GM21423 (cell line): ENCODE measurements around the gene CEP41.

Experiments
- ATAC-seq: cut with Tn5 transposase; IDR thresholded peaks from one replicate; pipeline ENCODE4 v1.9.1; 2021; ENCODE audit warnings: mild to moderate bottlenecking, moderate library complexity; ENCODE audit not compliant: unreplicated experiment

Gene CEP41

DNA sequence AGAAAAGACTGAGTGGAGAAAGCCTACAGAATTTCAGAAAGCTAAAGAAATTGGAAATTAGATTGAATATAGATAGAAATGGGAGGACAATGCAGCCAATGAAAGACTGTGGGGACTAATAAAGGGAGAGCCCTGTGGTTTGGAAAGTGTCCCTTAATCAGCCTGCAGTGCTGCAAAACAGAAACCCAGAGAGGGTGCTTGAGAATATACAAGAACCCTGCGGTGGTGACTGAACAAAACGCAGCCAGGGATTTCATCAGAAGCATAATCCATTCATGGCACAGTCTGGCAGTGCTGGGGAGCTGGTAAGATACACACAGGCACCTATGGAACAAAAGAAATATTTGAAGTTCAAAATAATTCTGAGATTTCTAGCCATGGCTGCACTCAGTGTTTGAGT is 19.1 kb downstream of the CEP41 start:
- no peak for ATAC-seq

DNA sequence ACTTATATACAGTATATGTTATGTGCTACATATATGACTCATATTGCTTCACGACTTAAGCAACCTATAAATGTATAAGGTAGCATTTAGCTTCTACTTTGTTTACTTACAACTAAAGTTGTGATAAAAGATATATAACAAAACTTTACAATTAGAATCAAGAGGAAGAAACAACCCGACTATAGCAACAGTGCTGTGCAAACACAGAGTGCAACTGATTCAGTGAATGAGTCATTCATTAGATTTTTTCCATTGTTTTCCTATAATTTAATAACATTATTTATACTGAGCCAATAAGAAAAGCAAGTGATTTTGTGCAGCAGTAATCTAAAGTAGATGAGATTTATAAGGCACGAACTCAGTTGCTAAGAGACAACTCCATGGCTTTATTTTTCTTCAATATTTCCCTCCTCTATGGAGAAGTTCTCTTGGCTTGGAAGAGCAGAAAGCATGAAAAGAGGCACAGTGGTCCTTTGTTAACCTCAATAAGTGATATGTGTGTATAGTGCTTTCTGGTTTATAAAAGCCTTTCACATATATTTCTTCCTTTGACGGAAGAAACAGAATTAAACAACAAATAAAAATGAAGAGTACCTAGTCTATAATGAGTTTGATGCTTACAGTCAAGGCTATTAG is 19.8 kb downstream of the CEP41 start:
- no peak for ATAC-seq

DNA sequence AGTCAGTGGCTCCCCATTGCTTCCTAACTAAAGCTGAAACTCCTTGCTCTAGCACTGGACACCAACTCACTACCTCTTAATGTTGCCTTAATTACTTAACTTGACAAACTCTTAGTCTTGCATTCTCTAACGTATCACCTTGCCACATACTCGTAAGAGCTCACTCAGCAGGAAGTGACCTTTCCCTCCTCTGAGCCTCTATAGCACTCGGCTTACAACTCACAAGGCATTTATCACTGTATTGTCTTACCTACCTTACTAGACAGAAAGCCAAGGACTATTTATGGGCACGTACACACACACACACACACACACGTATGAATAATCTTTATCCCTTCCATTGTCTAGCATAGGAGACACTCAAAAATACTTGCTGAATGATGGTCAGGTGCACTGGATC is 21.2 kb downstream of the CEP41 start:
- ATAC-seq = no peak

DNA sequence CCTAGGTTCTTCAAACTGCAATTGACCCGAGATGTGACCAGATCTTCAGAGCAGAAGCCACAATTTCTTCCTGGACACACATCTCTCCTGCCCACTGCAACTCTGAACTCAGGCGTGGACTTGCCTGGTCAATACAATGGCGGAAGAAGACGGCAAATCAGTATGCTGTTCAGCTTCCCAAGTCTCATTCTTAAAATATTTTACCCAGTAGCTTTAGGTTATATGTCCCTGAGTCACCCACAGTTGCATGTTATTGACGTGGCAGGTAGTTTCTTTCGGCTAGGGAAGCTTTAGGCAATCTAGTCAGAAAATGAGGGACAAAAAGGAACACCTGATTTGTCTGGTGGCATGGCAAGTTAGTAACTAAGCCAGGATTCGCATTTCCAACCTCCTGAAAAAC is 22.5 kb downstream of the CEP41 start:
- no peak for ATAC-seq

DNA sequence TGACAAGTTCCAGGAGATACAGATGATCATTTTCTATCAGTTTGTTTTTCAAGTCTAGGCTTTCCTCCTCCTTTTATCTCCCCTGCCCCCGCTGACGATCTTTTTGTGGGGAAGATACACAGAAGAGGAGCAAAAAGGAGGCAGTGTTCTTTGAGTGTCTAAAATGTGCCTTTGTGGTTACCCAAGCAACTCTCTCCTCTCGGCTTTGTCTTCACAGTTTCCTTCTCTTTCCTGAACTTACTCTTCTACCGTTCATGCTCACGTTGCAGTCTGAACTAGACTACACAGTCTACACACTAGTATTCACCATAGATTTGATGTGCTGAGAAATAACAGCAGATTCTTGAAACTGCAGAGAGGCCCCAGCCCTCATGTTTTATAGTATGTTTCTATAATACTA is 23.6 kb downstream of the CEP41 start:
- ATAC-seq = no peak

DNA sequence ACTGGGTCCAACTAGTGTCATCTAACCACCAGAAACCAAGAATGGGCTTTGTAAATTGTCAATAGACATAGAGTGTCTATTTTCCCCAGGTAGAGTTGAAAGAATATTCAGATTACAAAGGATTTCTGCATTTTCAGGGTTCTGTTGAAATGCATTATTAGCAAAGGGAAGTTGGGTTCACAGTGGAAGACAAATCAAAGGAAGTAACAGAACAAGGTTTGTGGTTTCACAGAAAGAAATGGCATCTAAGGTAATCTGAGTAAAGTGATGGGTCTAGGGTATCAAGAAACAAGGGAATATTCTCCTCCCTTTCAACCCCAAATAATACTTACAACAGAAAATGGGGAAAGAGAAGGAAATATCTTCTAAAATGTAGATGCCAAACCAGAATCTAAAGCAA is 25.8 kb downstream of the CEP41 start:
- no peak for ATAC-seq

DNA sequence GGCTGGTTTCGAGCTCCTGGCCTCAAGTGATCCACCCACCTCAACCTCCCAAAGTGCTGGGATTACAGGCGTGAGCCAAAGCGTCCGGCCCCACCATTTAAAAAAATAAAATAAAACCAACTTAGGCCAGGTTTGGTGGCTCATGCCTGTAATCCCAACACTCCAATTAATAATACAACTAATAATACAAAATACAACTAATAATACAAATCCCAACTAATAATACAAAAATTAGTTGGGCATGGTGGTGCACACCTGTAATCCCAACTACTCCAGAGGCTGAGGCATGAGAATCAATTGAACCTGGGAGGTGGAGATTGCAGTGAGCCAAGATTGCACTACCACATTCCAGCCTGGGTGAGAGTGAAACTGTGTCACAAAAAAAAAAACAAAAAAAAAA is 27.6 kb downstream of the CEP41 start:
- no peak for ATAC-seq

DNA sequence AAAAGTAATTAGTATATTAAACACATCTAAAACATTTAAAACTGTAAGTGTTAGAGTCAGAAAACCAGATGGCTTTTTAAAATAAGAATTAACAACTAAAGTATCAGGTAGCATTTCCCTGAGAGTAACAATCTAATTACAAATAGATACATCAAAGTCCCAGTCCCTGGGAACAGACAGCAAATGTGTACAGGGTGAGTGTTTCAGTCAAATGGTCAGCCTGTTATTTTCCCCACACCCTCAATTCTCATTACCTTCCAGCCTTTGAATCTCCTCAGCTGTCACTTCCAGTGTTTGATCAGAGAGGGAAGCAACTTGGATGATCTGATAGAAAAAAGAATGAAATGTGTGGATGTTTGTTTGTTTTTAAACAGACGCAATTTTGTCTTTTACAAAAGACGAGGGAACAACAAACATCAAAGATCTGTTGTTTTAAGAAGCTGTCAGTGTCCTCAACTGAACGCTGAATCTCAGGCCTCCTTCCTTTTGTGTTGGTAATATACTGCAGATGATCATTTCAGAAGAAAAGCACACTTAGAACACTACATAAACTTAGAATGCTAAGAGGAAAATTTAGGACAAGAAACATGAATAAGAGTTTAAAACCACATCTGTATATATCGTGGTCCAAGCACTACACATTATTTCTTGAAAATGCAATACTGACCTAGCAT is 29.8 kb downstream of the CEP41 start:
- no peak for ATAC-seq

DNA sequence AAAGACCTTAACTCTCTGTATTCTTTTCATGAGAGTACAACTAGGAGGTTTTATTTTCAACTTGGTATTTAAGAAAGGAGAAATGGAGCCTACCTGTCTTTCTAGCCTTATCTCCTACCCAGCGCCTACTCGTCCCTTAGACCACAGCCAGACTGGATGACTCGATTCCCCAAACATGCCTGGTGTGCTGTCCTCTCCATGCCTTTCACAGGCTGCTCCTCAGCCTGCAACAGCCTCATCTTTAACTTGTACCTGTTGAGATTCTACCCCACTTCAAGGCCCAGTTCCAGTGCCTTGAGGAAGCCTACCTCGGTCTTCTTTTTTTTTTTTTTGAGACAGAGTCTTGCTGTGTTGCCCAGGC is 31.1 kb downstream of the CEP41 start:
- ATAC-seq = no peak

DNA sequence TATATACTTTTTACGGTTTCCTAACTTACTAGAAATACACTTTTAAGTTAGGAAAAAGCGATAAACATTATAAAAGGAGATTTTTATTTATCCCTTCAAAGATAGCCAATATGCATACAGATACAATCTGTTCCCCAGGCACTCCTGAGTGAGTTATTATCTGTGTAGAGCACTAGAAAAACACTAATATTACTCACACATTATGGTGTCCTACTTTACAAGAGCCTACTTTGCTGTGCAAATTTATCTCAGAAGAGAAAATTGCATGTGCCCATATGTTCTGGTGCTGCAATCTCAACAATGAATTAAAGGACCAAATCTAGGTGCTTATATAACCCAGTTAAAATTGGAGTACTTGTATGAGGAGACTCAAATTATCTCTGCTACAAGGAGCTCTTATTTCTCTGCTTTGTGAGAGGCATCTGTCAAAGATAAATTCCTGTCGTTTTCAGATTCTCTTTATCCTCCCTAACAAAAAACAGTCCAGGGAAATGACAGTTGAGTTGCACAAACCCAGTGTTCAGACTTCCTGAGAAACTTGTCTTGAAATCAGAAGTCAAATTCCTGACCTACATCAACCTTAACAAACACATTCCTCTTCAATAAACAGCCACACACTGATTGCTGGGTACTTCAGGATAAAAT is 31.6 kb downstream of the CEP41 start:
- ATAC-seq = no peak

DNA sequence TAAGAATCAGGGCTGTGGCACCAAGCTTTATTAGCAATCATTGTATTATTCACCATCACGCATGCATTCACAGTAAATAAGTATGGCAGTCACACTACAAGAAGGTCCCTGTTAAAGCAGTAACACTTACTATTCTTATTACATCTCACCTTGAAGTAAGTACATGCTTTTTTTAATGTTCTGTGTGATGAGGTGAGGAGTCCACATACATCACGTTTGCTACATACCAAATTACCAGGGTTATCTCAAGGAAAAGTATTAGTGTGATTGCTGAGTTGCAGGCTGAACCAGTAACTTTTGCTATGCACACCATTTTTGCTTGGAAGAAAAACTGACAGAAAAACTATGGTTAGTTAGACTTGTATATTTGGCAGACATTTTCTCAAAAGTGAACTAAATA is 35.8 kb downstream of the CEP41 start:
- ATAC-seq = no peak

DNA sequence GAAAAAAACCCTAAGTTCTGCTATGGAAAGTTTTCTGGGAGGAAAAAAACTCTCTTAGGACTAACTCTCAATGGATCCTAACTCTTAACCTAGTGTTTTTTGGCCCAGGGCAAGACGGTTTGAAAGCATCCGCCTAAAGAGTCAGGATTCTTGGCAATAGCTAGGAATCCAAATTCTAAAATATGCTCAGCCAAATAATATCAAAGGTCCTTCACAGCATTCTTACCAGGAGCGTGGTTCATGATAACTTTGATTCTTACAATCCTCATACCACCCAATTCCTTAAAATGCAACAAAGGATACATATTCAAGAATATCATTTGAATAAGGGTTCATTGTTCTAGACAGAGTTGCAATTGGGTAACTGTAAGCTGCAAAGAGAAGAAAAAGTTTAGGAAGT is 39.2 kb downstream of the CEP41 start:
- no peak for ATAC-seq

DNA sequence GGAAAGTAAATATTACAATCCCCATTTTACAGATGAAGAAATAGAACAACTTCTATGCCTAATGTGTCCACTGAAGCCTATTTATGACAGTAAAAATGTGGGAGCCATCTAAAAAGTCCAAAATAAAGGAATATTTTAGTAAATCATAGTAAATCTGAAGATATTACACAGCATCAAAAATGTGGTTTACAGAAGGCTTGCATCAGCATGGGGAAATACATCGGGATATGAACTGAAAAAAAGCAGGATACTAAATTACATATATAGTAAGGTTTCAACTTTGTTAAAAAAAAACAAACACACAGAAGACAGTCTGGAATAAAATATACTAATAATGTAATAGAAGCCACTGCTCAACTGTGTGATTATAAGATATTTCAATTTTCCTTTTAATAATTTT is 39.7 kb downstream of the CEP41 start:
- no peak for ATAC-seq

DNA sequence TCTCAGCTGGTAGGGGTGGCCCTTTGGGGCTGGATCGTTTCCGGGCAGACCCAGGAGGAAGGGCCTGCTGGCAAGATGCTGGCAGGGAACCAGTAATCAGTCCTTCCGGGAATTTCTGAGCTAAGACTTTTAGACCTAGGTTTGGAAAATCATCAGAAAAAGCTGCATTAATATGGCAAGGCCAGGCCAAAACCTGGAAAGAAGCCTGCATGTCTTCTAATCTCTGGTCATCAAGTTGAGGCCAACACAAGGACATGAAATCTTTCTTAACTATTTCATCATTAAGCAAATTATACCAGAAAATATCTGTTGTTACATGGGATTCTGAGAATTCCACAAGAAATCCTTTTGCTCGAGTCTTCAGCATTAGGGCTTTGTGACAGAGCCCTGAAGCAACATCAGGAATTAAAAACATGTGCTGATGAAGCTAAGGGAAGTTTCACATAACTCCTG is 40.7 kb downstream of the CEP41 start:
- ATAC-seq = no peak

DNA sequence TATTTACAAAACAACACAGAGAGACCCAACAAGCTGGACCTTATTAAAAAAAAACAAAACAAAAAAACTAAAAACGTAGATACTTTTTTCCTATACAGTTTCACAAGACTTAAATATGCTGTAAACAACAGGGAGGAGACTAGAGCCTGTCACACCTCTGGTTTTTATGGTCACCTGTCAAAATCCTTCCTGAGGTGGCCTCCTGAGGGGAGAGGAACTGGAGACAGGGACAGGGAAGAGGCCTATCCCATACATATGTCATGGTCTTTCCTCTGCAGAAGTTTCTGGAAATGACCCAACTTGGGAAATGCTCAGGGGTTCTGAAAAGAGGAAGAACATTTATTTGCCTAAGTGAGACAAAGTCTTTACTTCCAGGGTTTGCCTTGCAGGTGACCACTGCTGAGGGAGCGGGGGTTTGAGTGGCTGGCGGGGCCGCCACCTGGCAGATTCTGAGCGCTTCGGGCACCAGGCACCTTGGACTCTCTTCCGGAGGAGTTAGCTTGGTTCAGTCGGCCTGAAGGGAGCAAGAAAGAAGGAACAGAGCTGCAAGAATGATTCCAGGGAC is 42.2 kb downstream of the CEP41 start:
- ATAC-seq = no peak

DNA sequence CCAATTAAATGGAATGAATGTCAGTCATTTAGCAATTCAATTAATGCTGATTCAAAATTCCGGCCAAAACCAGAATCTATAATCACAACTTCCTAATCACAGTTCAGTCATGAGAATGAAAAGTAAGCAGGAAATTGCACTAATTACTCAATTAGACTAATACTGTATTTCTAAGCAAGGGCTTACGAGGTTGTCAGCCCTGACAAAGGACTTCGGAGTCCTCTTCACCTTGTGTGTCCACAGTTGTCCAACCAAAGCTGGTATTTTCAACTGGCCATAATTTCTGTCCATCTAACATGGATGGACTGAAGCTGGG is 43.1 kb downstream of the CEP41 start:
- ATAC-seq = no peak

DNA sequence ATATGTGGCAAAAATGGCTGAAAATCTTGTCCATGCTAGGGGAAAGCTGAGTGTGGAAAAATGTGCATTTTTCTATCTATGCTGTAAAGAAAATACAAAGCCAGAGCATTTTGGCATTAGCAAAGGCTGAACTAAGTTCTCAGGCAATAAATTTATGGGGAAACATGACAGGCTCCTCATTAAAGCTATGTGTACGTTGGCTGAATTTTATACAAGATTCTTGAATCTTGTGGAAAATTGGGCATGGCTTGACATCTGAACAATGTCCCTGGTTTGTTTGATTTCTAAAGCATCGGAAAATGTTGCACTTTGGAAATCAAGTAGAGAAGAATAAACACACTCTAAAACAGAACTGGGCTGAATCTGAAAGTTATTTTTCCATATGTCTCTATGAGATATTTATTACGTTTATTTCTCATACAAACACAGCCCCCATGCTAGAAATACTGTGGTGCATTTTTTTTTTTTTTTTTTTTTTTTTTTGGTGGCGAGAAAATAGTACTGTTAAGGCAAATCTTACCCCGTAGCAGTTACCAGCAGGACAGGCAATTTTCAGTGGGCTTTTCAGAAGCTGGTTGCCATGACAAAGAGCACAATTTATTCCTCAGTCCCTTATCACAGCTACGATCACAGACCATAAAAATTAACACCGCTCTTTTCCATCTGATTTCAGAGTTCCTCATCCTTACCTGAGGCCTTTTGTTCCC is 43.6 kb downstream of the CEP41 start:
- ATAC-seq = no peak

DNA sequence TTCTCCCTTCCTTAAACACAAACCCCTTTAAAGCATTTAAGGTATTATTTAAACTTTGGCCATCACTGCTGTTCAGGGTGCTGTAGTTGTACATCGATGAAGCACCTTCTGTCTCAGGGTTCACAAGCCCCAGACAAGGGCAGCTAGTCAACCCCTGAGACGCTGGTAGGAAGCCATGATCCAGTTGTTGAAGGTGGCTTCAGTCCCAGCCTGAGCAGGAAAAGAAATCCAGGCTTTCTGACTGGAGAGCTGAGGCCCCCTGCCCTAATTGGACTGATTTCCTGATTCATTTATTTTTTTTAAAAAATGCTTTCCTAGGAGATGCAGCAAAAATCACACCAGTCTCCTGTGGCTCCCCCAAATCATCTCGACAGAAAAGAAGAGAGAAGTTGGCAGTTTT is 44.7 kb downstream of the CEP41 start:
- ATAC-seq = no peak

DNA sequence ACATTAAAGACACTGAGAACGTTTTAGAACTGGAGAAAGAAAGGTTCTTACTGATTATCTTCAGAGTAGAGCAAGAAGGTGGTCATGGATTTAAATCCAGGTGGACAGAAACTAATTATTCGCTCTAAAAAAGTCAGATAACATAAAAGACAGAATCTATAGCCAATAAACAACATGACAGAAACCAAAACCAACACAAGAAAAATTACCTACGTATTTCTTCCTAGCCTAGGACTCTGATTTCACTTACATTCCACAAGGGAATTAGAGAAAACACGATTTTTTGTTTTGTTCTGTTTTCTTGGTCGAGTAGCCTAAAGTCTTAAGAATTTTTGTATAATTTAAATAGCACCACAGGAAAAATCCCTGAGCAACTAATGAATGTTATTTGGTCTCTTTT is 45.4 kb downstream of the CEP41 start:
- ATAC-seq = no peak

DNA sequence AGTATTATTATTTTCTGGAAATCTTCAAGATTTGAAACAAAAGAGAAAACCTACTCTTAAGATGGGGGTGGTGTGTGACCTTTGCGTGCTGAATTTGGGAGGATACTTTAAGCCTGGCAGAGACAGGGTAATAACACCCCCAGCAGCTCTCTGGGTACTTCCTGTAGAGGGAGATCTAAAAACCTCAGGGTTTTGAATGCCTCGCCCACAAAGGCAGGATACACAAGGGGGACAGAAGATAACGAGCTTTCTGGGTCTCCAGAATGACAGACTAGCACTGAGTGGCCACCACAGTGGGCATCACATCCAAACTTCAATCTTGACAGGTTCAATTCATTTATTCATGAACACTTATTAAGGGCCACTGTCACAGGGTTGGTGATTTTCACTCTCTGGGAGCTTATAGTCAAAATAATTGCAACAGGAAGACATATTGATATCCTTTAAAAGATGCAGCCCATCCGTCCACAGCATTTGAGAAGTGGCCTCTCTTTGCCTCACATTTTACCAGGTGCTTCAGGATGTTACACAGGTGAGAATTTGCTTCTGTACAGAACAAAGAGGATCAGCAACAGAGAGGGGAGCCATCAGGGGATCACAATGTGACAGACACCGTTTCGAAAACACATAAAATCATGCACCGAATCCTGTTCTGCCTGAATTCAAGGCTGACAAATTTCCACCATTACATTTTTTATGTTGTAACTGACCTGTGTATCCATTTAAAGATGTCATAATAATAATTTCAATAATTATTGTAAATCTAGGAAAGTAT is 46.2 kb downstream of the CEP41 start:
- no peak for ATAC-seq

DNA sequence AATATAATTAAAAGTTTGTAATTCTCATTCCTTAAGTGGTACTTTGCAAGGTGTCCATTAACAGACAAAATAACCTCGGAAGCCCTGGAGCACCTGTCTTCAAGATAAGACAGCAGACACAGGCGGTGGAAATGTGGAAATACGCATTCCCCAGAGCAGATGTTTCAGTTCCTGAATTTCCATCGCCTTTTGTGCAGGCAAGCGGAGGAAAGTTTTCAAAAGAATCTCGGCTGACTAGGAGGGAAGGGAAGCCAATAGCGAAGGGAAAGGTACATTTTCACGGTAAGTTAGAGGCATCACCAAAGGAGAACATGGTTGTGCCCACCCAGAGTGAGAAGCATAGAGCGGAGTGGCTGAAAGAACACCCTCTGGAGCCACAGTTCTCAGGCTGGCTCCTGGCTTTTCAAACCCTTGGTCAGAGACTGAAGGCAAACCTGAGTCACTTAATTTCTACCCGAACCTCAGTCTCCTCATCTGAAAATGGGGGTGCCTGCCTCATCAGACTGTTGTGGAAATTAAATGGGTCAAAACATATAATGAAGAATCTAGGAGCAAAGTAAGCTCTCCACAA is 46.9 kb downstream of the CEP41 start:
- ATAC-seq = no peak
